Raji (cell line): Measurements from ENCODE around the gene POLD3.

Experiments used
- POLR2A ChIP-seq: IDR thresholded peaks from 2 replicates; pipeline ENCODE4 v1.6.1; 2011; ENCODE audit warnings: low read depth, low read length, control low read depth; ENCODE audit not compliant: insufficient read depth

The POLD3 gene

DNA sequence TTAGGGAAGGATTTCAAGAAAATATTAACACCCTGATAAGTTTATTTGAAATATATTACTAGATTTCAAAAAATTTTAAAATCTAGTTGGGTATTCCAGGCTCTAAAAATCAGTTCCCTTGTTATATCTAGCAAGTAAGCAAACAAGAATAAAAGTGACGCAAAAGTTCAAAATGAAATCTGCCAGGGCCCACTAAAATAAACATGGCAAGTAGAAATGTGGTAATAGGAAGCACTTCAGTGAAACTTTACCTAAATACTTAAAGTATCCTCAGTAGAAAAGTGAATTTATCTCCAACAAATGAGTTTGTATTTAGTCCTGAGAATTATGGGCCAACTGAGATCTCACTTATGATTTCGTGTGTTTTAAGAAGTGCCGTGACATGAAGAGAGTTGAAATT is 23.6 kb downstream of the POLD3 start:
- TF ChIP-seq POLR2A = no peak

DNA sequence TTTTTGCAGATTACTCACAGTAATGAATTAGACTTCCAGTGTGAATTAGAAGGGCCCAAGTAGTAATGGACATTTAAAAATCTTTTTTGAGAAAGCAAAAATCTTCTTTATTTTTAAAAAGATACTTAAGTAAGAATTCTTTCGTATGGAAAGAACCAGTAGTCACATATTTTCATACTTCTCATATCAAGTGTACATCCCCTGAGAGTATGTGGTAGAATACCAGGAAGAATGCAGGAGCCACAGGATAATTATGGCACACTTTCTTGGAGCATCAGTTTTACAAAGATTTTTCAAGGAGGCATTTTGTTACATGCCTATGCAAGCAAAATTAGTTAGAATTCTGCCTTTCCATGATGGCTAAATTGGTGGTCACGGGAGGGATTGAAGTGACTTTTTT is 28.1 kb downstream of the POLD3 start:
- TF ChIP-seq POLR2A = no peak

DNA sequence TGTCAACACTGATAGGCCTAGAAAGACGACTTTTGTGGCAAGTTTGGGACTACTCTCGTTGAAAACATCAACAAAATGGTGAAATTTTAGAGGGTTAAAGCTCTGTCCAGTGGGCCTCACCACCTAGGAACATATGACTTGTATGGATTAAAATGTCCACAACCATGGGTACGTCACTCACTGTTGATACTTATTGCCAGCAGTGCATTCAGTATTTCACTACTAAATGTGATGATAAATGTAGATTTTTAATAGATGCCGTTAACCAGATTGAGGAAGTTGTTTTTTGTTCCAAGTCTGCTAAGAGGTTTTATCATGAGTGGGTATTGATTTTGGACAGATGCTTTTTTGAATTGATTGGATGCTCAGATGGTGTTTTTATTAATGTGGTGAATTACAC is 33.7 kb downstream of the POLD3 start:
- TF ChIP-seq POLR2A = no peak

DNA sequence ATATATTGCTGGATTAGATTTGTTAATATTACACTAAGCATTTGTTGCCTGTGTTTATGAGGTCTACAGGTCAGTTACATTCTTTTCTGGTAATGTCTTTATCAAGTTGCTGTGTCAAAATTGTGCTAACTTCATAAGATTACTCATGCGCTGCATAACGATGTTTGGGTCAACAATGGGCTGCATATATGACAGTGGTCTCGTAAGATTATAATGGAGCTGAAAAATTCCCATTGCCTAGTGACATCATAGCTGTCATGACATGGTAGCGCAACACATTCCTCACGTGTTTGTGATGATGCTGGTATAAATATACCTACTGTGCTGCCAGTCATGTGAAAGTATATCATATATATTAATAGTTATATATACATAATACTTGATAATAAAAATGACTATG is 34.2 kb downstream of the POLD3 start:
- no peak for TF ChIP-seq POLR2A

DNA sequence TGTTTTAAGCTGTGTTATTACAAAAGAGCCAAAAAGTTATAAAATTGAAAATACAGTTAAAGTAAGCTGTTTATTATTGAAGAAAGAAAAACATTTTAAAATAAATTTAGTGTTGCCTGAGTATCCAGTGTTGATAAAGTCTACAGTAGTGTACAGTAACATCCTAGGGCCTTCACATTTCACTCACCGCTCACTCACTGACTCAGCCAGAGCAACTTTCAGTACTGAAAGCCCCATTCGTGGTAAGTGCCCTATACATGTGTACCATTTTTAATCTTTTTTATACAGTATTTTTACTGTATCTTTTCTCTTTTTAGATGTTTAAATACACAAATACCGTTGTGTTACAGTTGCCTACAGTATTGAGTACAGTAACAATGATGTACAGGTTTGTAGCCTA is 35.0 kb downstream of the POLD3 start:
- TF ChIP-seq POLR2A = no peak

DNA sequence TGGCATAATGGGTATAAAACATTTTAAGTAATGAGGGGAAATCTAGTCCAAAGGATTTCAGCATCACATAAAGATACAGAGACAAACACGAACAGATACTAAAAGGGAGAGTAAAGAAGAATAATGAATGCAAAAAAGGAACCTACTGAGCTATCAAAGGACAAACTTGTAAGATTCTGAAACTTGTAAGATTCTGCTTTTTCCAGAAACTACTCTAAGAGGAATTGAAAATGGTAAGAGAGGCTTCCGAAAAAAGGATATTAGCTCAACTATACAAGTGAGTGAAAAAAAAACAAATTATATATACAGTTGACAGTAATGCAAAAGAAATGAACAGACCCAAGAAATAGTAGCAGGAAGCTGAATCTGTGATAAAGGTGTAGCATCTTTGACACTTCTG is 37.7 kb downstream of the POLD3 start:
- no peak for TF ChIP-seq POLR2A

DNA sequence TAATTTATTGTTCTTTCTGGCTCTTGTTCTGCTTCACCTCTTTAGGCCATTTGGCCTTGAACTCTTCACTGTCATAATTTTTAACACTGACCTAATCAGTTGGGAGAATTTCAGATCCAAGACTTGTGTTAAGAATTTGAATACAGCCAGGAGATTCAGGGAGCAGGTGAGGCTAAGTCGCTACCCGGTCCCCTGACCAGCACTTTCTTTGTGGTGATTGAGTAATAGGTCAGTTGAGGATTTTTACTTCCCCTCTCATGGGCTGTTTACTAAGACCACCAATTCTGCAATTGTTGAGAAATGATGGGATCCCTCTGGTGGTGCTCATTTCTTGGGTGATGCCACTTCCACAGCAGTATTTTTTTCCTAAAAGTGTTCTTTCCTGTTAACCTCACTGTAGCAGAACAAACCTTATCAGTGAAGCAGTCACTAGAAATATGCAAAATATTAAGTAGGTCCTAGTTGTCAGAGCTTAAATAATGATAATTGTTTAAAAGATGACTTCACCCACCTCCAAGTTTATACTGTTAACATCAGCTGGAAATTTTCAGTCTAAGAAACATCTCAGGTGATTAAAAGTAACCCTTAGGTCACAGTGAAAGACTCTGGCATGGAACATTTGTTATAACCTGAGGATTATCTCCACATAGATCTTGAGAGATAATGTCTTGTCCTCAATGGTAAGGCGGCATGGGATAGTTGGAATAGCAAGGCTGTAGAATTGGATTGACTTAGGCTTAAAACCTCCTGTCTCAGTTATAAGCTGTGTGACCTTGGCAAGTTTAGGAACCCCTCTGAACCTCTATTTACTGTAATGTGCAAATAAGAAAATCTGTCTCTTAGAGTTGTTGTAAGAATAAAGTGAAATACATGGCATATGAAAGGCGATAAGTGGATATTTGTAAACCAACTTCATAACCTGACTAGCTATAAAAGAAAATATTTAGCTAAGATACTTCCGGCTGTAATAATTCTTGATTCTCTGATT is 41.3 kb downstream of the POLD3 start:
- TF ChIP-seq POLR2A = no peak

DNA sequence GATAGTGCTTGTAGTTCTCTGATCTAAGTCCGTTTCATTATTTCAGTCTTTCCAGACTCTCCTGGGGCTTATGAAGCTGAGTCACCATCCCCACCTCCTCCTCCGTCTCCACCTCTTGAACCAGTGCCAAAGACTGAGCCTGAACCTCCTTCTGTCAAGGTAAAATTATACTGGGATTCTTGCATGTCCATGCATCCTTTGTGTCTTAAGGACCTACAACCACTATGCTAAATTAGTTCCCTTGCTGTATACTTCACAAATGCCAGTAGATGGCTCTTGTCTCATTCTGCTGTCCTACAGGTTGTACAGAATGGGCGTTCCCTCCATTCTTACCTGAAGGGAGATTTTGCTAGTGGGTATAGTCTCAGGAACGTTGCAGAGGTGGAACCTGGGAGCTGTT is 42.2 kb downstream of the POLD3 start:
- no peak for TF ChIP-seq POLR2A

DNA sequence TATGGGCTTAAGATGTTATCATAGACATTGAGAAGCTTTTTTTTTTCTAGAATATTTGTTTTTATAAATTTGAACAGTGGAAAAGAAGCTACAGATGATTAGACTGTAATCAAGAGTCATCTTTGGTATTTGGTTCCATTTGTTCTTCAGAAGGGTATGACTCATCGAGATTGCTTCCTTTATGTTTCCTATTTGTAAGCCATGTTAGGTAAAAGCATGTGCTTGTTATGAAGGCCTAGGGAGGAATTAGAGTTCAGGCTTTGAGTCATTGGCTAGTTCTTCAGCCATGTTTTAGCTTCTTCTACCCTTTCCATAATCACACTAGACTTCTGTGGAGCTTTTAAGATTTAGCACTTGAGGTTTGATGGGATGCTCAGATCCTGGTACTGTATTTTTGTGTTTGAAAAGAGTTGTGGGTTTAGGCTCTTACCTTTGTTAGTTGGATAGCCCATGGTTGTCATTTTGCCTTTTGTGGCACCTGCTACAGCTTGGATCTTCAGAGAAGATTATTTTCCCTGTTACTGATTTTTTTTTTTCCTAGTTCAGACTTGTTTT is 44.3 kb downstream of the POLD3 start:
- no peak for TF ChIP-seq POLR2A

DNA sequence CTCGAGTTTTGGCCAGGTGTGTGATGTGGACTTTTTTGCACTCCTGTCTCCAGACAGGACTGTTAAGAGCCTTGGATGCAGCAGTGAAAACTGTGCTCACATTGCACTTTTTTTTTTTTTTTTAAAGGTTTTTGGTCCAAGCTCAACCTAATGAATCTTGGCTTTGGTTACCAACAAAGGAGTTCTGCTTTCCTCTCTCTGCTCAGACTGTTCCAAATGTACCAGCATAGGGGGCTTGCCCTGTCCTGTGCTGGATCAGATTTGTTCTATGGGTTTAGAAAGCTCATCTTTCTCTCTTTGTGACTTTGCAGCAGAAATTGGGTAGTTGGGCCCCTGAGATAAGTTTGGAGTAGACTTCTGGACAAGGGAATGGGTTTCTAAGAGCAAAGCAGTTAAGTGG is 45.3 kb downstream of the POLD3 start:
- no peak for TF ChIP-seq POLR2A

DNA sequence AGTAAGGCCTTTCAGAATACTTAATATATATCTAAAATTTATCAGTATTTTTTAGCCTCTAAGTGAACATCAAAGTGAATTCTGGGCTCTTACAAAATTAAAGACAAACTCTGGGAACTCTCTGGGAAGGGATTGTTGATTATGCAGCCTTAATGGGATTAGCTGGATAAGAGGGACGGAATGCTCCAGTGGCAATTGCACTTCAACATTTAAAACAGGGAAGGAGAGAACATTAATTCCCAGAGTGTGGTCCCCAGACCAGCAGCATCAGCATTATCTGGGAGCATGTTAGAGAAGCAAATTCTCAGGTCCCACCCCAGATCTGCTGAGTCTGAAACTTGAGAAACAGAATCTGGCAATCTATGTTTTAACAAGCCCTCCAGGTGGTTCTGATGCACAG is 46.5 kb downstream of the POLD3 start:
- no peak for TF ChIP-seq POLR2A

DNA sequence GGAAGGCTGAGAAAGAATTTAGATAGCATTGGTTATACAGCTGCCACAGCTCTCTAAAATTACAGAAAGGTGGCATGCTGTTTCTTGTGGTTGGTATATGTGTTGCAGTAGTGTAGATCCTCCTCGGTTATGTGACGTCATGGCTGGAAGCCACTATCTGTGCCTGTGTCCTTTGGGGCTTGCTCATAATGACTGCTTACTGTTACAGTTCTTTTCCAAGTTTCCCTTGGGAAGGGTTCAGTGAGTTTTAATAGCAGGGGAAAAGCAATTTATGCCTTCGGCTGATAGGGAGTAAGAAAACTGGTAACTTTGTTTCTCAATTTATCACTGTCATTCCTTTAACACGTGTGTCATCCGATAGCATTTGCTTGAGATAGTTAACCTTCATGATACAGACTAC is 47.2 kb downstream of the POLD3 start:
- TF ChIP-seq POLR2A = no peak

DNA sequence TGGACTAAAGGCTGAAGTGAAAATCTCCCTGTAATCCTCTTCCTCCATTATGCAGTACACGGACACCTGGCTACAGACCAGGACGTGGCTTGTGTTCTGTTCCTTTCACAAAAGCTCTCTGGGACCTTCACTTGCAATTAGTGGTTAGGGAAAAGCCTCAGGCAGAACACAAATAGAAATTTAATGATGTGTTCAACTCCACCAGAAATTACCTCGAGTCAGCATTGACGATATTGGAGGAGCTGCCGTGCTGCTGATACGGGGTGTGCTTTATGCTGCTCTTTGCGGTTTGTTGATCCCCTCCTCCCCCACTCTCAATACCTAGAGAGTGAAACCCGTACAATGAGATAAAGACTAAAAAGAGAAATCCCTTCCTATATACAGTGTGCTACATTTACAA is 48.9 kb downstream of the POLD3 start:
- no peak for TF ChIP-seq POLR2A

DNA sequence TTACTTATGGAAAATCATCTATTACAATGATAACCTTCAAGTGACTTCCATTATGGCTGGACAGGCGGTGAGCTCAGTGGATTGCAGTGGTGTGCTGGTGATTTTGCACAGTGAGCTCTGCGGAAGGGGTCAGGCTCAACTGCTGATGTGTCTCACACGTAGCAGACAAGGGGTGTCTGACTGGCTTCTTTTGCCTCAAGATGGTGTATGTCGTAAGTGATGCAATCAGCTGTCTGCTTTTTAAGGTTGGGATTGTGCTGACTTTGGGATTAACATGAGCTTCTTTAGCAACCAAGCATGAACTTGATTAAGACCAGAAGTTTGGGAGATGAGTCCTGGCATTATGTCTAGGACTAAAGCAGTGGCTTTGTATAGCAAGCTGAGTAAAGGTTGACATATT is 49.5 kb downstream of the POLD3 start:
- TF ChIP-seq POLR2A = no peak

DNA sequence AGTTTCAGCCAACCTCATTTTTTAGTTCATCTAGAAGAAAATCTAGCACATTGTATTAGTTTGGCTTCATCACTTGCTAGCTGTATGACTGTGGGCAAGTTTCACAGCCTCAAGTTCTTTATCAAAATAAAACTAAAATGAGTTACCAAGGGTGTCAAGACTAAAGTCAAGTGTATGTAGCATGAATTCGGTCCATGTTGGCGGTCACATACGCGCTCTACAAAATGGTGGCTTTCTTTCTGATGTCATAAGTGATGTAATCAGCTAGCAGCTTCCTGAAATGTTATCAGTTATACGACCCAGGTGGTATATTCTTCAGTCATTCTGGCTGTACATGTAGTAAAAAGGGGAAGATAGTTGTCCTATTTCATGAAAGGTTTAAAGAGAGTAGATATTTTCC is 50.5 kb downstream of the POLD3 start:
- TF ChIP-seq POLR2A = no peak

DNA sequence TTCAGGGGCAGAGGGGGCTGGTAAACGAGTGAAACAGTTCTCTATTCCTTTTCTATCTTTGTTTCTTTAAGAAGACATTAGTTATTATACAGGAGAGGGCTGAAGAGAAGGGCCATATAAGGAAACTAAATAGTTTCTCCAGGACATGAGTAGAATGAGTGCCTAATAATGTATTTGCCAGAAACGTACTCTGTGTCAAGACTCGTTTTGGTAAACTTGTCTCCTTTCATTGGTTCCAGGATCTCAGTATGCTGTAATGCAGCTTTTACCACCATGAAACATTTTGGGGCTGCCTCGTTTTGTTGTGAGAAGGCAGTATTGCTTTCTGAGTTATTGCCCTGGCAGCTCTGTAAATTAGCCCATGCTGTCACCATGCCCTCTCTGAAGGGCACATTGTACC is 51.7 kb downstream of the POLD3 start:
- TF ChIP-seq POLR2A = no peak

DNA sequence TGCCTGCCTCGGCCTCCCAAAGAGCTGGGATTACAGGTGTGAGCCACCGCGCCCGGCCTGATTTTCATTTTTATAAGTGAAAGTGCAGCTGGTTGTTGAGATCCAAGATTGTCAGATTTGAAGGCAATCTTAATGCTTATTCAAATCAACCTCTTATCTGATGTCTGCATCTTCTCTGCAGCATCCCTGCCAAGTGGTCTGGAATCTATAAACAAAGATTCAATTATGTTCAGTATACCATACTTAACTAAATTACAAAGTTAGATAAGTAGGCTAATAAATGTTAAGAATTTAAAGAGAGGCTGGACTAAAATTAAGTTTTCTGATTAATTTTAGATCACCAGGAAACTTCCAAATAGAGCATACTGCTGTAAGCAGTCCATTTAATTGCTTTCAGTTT is 53.8 kb downstream of the POLD3 start:
- TF ChIP-seq POLR2A = no peak

DNA sequence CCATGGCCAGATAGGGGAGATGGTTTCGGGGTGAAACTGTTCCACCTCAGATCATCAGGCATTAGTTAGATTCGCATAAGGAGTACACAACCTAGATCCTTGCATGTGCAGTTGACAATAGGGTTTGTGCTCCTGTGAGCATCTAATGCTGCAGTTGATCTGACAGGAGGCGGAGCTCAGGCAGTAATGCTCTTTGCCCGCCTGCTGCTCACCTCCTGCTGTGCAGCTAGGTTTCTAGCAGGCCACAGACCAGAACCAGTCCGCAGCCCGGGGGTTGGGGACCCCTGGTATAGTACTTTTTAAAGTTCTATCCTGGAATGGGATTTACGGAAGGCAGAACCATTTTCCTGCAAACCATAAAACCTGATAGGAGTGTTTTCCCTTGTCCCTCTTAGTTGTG is 54.6 kb downstream of the POLD3 start:
- TF ChIP-seq POLR2A = no peak

DNA sequence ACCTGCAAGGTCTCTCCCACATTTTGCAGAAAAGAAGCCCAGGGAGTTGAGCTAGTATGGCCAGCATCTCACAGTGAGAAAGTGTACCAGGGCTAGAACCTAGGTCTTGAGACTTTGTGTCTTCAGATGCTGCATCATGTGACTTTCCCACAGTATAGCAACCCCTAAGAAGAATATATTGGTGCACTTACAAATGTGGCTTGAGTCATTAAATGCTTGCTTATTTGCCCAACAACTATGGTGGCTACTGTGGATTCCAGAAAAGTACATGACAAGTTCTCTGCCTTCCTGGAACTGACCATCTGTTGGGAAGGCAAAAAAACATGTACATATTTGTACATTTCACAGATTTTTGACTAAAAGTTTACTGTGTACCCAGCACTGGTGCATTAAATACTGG is 55.0 kb downstream of the POLD3 start:
- TF ChIP-seq POLR2A = no peak
